Subcutaneous adipose tissue (tissue), 4 donors: ENCODE results near the gene CSMD2. TPM values are rescaled to one million over a fixed set of nuclear protein-coding genes. Genes with fewer than 3 reads are reported as not detected.

ENCODE experiments used
- total RNA-seq, 4 donors: library from RNA; depleted of rRNA; stranded (reverse); fragments of >200 nt; gene quantifications; one replicate each; pipeline ENCODE4 v1.1.0, GENCODE V29; 2016
- TF ChIP-seq, protein P1 (sequence below): fragments of 450-650 bp; IDR thresholded peaks from one replicate; pipeline ENCODE4 v1.5.1; 2016; ENCODE audit warnings: low read depth, mild to moderate bottlenecking, control low read depth, antibody characterized with exemption, moderate library complexity

Gene CSMD2
- total RNA-seq, 4 donors from 2014 or later: 0.38 to 4.4 (median 1.00) TPM

DNA sequence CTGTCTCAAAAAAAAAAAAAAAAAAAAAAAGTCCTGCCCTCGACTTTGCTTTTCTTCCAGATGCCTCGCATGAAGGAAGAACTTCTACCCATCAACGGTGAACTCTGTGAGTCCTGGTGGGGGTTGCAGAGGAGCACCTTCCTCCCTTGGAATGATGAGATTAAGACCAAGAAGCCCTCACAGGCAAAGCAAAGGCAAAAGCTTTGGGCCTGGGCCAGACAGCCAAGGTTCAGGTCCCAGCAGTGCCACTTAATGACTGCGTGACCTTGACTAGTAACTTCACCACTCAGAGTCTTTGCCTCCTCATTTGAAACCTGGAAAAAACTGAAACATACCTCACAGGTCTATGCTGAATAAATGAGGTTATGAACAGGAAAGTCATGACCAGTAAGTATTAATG lies 637.1 kb downstream of the CSMD2 start:
- TF ChIP-seq, protein P1, sequence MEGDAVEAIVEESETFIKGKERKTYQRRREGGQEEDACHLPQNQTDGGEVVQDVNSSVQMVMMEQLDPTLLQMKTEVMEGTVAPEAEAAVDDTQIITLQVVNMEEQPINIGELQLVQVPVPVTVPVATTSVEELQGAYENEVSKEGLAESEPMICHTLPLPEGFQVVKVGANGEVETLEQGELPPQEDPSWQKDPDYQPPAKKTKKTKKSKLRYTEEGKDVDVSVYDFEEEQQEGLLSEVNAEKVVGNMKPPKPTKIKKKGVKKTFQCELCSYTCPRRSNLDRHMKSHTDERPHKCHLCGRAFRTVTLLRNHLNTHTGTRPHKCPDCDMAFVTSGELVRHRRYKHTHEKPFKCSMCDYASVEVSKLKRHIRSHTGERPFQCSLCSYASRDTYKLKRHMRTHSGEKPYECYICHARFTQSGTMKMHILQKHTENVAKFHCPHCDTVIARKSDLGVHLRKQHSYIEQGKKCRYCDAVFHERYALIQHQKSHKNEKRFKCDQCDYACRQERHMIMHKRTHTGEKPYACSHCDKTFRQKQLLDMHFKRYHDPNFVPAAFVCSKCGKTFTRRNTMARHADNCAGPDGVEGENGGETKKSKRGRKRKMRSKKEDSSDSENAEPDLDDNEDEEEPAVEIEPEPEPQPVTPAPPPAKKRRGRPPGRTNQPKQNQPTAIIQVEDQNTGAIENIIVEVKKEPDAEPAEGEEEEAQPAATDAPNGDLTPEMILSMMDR: no peak

DNA sequence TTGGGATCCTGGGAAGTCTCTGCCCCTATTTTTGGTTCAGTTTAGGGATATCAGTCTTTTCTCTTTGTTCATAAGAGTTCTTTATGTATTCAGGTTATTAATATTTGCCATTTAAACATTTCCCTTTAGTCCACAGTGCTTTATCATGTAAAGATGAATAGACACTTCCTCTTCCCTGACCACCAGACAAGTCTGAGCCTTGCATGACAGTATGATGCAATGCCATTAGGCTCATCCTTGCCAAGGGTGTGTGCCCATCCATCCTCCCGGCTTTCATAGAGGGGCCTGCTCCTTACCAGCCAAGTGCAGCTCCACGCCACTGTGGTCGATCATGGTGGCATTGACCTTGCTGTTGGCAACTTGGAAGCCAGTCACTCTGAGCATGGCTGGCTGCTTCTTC lies 640.4 kb downstream of the CSMD2 start:
- TF ChIP-seq, protein P1: no peak

DNA sequence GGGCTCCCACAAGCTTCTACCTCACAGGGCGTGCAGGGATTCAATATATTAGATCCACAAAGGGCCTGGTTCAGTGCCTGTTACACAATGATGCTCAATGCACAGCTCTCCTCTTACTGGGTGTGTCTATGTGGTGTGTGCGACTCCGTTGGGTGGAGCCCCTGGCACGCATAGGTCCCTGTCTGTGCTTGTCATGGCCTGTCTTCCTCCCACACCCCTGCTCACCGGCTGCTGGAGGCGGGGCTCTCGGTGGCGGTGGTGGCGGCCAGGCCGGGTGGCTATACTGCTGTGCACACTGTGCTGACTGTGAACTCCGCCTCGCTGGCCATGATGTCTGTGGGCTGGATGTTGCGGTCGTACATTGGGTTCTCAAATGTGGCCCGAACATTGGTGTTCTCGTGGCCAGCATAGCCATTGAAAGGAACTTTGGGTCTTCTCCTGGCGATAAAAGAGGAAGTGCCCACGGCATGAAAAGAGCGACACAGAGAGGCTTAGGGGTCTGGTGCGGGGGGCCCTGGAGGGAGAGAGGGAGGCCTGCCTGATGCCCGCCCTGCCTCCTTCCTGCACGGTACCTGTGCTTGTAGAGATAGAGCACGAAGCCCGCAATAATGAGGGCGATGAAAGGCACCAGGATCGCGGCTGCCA lies 645.7 kb downstream of the CSMD2 start:
- TF ChIP-seq, protein P1: no peak

DNA sequence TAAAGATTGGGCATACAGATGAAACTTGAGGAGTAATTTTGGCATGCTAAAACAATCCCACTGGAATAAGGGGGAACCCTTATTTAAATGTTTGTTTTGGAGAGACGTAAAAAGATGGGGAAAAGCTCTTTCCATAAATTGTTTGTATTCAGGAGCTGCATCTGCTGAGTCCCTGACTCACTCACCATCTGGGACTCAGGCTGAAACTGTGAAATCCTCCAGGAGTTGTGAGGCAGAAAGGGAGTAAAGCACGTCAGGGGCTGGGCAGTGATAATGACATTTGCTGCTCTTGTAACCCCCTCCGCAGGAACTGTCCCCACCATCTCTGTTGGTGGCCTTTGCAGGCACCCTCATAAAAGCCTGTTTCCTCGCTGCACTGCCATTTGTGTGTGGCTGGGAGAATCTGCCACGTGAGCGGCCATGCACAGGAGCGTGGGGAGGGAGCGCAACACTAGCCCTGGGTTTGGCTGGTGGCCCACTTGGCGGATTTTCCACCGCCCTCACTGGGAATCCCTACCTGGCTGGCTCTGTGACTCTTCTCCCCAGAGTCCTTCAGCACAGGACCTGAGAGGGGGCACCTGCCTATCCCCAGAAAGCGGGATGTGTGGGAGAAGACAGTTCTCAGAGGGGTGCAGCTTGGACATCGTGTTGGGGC lies 647.3 kb downstream of the CSMD2 start:
- TF ChIP-seq, protein P1: no peak

DNA sequence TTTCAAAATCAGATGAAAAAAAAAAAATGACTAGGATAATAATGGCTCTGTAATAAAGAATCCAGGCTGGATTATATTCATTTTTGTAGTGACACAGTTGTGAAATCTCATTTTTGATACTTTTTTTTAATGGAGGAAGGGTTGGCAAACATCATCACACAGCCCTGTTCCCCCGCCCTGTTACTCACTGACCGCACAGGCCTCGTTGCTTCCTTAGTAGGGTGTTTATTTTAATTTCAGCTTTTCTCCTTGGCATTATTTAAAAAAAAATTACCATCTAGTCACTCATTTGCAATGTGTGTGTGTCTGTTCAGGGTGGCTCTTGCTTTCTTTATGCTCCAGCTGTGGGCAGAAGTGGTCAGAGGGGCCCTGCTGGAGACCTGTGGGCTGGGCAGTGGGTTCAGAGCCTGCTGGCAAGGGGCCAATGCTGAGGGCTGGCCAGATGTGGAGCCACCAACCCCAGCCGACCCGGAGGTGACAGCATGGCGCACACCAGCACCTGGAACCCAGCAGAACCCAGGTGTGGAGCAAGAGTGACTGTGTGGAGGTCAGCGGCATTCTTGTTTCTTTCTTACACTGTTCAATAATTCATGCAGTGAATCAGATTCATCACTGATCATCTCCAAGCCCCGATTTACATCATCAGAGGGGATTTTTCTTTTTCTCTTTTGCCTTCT lies 648.0 kb downstream of the CSMD2 start:
- TF ChIP-seq, protein P1: no peak

DNA sequence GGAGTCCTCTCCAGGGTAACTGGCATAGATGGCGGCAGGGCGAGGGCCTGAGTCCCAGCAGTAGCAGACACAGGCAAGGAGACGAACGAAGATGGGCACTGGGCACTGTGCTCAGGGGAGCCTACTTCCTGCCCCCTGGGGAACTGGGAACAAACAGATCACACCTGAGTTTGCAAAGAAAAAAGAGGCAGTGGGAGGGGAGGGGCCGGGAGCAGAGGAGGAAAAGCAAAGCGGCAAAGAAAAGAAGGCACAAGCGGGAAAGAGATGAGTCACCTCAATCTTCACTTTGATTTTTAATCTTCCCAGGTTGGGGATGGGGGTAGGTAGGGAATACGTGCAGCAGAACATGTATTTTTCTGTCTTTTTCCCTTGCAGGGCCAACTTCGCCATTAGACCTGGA lies 648.6 kb downstream of the CSMD2 start:
- TF ChIP-seq, protein P1: no peak

DNA sequence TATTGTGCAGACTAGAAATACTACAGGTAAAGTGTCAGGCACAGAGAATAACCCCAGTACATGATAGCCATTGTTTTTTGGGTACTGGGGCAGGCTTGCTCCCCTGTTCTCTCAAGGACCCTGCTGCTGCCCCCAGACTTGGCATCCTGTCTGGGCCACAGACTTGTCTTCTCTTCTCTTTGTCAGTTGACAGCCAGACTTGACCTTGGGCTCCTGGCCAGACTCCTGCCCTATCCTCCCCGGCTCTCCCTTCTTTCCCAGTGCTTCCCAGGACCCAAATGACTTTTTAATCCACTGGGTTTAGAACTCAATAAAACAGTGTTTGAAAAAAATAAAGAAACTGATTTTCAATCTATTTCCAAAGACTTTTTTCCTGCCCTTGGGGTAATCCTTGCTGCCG lies 649.4 kb downstream of the CSMD2 start:
- TF ChIP-seq, protein P1: no peak
